Peyer's patch (tissue), 4 donors: ENCODE measurements around the gene GLI3.

Experiments
- POLR2A ChIP-seq, 2 donors: fragments of 450-650 bp; IDR thresholded peaks; one replicate each; pipeline ENCODE4 v1.5.1; 2017; ENCODE audit warnings: antibody characterized with exemption in 2 of 2, mild to moderate bottlenecking in 2 of 2, moderate library complexity in 2 of 2
- TF ChIP-seq, protein P1 (sequence below), 6 experiments: fragments of 450-650 bp in 4 of 6; fragments of 200-600 bp in 2 of 6; sonication (generic) in 1 of 6; IDR thresholded peaks; one replicate each; pipeline ENCODE4 v1.5.1; 2017 to 2019; ENCODE audit warnings: antibody characterized with exemption in 6 of 6, mild to moderate bottlenecking in 3 of 6, moderate library complexity in 1 of 6

DNA sequence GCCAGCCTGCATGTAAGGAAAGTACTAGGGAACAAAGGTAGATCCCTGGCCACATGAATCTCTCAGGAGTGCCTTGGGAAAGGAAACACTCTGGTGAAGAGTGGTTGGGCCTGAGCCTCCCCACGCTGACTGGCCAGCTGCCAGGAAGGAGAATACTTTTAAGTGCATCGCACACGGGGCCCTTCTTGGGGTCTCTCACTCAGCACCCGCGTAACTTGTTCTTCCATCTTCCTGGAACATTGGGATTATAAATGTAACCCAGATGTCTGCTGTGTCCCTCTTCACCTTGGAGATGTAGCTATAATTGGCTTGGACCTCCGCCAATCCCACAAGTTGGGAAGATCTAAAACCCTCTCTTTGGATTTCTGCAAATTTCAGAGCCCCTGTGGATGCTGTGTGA lies 4.4 kb upstream of the GLI3 start:
- TF ChIP-seq, protein P1, sequence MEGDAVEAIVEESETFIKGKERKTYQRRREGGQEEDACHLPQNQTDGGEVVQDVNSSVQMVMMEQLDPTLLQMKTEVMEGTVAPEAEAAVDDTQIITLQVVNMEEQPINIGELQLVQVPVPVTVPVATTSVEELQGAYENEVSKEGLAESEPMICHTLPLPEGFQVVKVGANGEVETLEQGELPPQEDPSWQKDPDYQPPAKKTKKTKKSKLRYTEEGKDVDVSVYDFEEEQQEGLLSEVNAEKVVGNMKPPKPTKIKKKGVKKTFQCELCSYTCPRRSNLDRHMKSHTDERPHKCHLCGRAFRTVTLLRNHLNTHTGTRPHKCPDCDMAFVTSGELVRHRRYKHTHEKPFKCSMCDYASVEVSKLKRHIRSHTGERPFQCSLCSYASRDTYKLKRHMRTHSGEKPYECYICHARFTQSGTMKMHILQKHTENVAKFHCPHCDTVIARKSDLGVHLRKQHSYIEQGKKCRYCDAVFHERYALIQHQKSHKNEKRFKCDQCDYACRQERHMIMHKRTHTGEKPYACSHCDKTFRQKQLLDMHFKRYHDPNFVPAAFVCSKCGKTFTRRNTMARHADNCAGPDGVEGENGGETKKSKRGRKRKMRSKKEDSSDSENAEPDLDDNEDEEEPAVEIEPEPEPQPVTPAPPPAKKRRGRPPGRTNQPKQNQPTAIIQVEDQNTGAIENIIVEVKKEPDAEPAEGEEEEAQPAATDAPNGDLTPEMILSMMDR (IDR thresholded peaks at IDR 0.05), result no peak
- TF ChIP-seq POLR2A (IDR thresholded peaks at IDR 0.05), result no peak
